ENCODE results near the gene PSME3IP1.

PSME3IP1 gene

DNA sequence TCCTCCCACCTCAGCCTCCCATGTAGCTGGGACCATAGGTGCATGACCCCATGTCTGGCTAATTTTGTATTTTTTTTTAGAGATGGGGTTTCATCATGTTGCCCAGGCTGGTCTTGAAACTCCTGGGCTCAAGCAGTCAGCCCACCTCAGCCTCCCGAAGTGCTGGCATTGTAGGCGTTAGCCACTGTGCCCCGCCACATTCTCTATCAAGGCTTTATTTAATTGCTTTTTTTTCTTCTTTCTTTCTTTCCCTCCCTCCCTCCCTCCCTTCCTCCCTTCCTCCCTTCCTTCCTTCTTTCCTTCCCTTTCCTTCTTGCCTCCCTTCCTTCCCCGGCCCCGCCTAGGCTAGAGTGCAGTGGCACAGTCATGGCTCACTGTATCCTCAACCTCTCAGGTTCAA is 23.9 kb upstream of the PSME3IP1 start:
- no peak for TF ChIP-seq KLF17 (tag by site-specific recombination; IDR thresholded peaks at IDR 0.05)
- TF ChIP-seq REPIN1 (tag by site-specific recombination; IDR thresholded peaks at IDR 0.05; ENCODE audit: low read depth), result no peak
- no peak for TF ChIP-seq ZFP41 (tag by site-specific recombination; IDR thresholded peaks at IDR 0.05; ENCODE audit: borderline replicate concordance)
- no peak for TF ChIP-seq ZNF677 (tag by site-specific recombination; IDR thresholded peaks at IDR 0.05)
- TF ChIP-seq ZNF639 (tag by site-specific recombination; IDR thresholded peaks at IDR 0.05), result no peak
- no peak for TF ChIP-seq ZBTB20 (tag by site-specific recombination; IDR thresholded peaks at IDR 0.05)
- TF ChIP-seq ZNF280D (tag by site-specific recombination; IDR thresholded peaks at IDR 0.05), result no peak
- TF ChIP-seq ZNF529 (tag by site-specific recombination; IDR thresholded peaks at IDR 0.05; ENCODE audit: insufficient replicate concordance), result no peak
- no peak for TF ChIP-seq ZNF548 (tag by site-specific recombination; IDR thresholded peaks at IDR 0.05)
- no peak for TF ChIP-seq ZNF837 (tag by site-specific recombination; IDR thresholded peaks at IDR 0.05)
- no peak for TF ChIP-seq ZNF169 (tag by site-specific recombination; IDR thresholded peaks at IDR 0.05)
- no peak for TF ChIP-seq KLF8 (tag by site-specific recombination; IDR thresholded peaks at IDR 0.05)
- TF ChIP-seq HOXC10 (CRISPR knock-in tag; IDR thresholded peaks at IDR 0.05), result no peak
- TF ChIP-seq, protein P1, sequence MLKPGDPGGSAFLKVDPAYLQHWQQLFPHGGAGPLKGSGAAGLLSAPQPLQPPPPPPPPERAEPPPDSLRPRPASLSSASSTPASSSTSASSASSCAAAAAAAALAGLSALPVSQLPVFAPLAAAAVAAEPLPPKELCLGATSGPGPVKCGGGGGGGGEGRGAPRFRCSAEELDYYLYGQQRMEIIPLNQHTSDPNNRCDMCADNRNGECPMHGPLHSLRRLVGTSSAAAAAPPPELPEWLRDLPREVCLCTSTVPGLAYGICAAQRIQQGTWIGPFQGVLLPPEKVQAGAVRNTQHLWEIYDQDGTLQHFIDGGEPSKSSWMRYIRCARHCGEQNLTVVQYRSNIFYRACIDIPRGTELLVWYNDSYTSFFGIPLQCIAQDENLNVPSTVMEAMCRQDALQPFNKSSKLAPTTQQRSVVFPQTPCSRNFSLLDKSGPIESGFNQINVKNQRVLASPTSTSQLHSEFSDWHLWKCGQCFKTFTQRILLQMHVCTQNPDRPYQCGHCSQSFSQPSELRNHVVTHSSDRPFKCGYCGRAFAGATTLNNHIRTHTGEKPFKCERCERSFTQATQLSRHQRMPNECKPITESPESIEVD (tag by site-specific recombination; IDR thresholded peaks at IDR 0.05), result no peak
- no peak for TF ChIP-seq ZNF561 (tag by site-specific recombination; IDR thresholded peaks at IDR 0.05; ENCODE audit: borderline replicate concordance)
- TF ChIP-seq ZNF10 (tag by site-specific recombination; IDR thresholded peaks at IDR 0.05), result no peak
- TF ChIP-seq ZNF175 (tag by site-specific recombination; IDR thresholded peaks at IDR 0.05), result no peak
- Histone ChIP-seq H3K4me3 (ENCODE audit: low read depth, low read length) (no peak overlapping the region), H3K36me3 (ENCODE audit: control insufficient read depth in 2 of 2, insufficient read depth in 1 of 2, low read length in 2 of 2) (peaks cover 34 to 80% of the 10 kb centered on the region in 2 experiments), H3K4me1 (ENCODE audit: control insufficient read depth, insufficient read depth, low read length) (no peaks in the 10 kb centered on the region), H3K27ac (ENCODE audit: extremely low read depth, low read depth, low read length) (no peak overlapping the region), H3K9me3 (ENCODE audit: control insufficient read depth, insufficient read depth, low read depth, low read length) (no peaks in the 10 kb centered on the region)
- ChIA-PET POLR2A (no interaction called here), CTCF (no interaction called here)

GRCh38 chr16:57208926-57209325 is 23.1 kb upstream of the PSME3IP1 start:
- no peak for TF ChIP-seq ZNF398 (tag by site-specific recombination; IDR thresholded peaks at IDR 0.05)
- Histone ChIP-seq H3K36me3 (ENCODE audit: control insufficient read depth in 2 of 2, insufficient read depth in 1 of 2, low read length in 2 of 2) (peaks cover 34 to 76% of the 10 kb centered on the region in 2 experiments), H3K9me3 (ENCODE audit: control insufficient read depth, insufficient read depth, low read depth, low read length) (no peaks in the 10 kb centered on the region), H3K4me3 (ENCODE audit: low read depth, low read length) (no peak overlapping the region), H3K4me1 (ENCODE audit: control insufficient read depth, insufficient read depth, low read length) (no peaks in the 10 kb centered on the region), H3K27ac (ENCODE audit: extremely low read depth, low read depth, low read length) (no peak overlapping the region)
- ChIA-PET POLR2A (no interaction called here), CTCF (no interaction called here)

All from HEK293 (cell line).